ENCODE measurements around the gene NDUFV1. TPM values are rescaled to one million over a fixed set of nuclear protein-coding genes. Genes with fewer than 3 reads are reported as not detected.

NDUFV1 gene
- total RNA-seq, 6 experiments from 2014 or later: 151 to 214 (median 163) TPM

GRCh38 chr11:67564230-67564629, 42.5 kb upstream of the NDUFV1 start:
- H3K27me3 ChIP-seq: no peaks in the 10 kb centered on the region
- DNase-seq (no peak), ATAC-seq (no peak)
- no peaks in the 10 kb centered on the region for H3K9me3 ChIP-seq
- H3K36me3 ChIP-seq: no peaks in the 10 kb centered on the region
- TF ChIP-seq POLR2A (IDR thresholded peaks at IDR 0.05): no peak
- TF ChIP-seq, protein P1, sequence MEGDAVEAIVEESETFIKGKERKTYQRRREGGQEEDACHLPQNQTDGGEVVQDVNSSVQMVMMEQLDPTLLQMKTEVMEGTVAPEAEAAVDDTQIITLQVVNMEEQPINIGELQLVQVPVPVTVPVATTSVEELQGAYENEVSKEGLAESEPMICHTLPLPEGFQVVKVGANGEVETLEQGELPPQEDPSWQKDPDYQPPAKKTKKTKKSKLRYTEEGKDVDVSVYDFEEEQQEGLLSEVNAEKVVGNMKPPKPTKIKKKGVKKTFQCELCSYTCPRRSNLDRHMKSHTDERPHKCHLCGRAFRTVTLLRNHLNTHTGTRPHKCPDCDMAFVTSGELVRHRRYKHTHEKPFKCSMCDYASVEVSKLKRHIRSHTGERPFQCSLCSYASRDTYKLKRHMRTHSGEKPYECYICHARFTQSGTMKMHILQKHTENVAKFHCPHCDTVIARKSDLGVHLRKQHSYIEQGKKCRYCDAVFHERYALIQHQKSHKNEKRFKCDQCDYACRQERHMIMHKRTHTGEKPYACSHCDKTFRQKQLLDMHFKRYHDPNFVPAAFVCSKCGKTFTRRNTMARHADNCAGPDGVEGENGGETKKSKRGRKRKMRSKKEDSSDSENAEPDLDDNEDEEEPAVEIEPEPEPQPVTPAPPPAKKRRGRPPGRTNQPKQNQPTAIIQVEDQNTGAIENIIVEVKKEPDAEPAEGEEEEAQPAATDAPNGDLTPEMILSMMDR (IDR thresholded peaks at IDR 0.05): no peak
- intact Hi-C loops (cut with DNase I): no loop called here
- no peak overlapping the region for H3K4me3 ChIP-seq
- WGBS (ENCODE audit: insufficient coverage, low coverage, low lambda C conversion rate, missing lambda C conversion rate): 89% methylated on average over 4 of the region's 4 CpGs
- peaks cover 0 to 4% (median 0%) of the 10 kb centered on the region in 4 donors for H3K4me1 ChIP-seq
- H3K27ac ChIP-seq: no peak overlapping the region

DNA sequence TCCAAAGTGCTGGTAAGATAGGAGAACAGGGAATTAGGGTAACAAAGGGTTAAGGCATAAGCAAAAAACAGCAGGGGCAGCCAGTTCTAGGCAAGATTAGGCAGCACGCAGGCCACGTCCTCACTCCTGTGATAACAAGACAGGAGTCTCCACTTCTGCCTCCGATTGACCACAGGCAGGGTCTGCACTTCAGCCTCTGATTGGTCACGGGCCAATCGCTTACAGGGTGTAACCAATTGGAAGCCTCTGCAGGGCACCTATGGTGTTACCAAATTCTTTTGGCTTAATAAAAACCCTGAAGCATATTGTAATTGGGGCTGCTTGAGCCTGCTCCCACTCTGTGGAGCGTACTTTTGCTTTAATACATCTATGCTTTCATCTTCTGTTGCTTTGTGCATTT, 35.3 kb upstream of the NDUFV1 start:
- TF ChIP-seq POLR2A (IDR thresholded peaks at IDR 0.05): no peak
- TF ChIP-seq, protein P1 (IDR thresholded peaks at IDR 0.05): no peak
- ATAC-seq (no peak), DNase-seq (no peak)
- Histone ChIP-seq H3K9me3 (no peaks in the 10 kb centered on the region), H3K4me1 (no peaks in the 10 kb centered on the region), H3K27ac (no peak overlapping the region), H3K27me3 (no peaks in the 10 kb centered on the region), H3K36me3 (no peaks in the 10 kb centered on the region), H3K4me3 (no peak overlapping the region)
- 72% methylated on average over 3 of the region's 6 CpGs for WGBS (ENCODE audit: insufficient coverage, low coverage, low lambda C conversion rate, missing lambda C conversion rate)
- intact Hi-C loops (cut with DNase I): no loop called here

- H3K27ac ChIP-seq: no peak overlapping the region
- H3K36me3 ChIP-seq: no peaks in the 10 kb centered on the region
- TF ChIP-seq POLR2A (IDR thresholded peaks at IDR 0.05): no peak
- TF ChIP-seq, protein P1 (IDR thresholded peaks at IDR 0.05): no peak
- no peaks in the 10 kb centered on the region for H3K9me3 ChIP-seq
- ATAC-seq: no peak
- WGBS (ENCODE audit: insufficient coverage, low coverage, low lambda C conversion rate, missing lambda C conversion rate): 13% methylated on average over 5 of the region's 5 CpGs
- peaks cover 0 to 3% (median 0%) of the 10 kb centered on the region in 4 donors for H3K4me1 ChIP-seq
- no peak for DNase-seq
- no peaks in the 10 kb centered on the region for H3K27me3 ChIP-seq
- no peak overlapping the region for H3K4me3 ChIP-seq
- intact Hi-C loops (cut with DNase I): no loop called here
These were observed 34.4 kb upstream of the NDUFV1 start for GRCh38 chr11:67572305-67572704.

DNA sequence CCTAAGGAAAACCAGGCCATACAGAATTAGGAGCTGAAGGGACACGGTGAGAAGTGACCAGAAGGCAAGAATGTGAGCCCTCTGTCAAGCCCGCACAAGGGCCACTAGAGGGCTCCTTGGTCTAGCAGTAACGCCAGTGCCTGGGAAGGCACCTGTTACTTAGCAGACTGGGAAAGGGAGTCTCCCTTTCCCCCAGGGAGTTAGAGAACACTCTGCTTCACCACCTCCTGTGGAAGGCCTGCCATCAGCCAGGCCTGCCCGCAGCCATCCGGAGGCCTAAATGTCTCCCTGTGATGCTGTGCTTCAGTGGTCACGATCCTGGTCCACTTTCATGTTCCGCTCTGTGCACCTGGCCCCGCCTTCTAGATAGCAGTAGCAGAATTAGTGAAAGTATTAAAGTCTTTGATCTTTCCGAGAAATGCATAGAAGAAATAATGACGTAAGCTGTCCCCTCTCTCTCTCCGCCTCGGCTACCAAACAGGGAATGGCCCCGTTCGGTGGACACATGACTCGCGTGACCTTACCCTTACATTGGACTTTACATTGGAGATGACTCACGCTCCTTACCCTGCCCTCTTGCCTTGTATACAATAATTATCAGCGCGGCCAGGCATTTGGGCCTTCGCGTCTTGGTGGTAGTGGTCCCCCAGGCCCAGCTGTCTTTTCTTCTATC, 33.9 kb upstream of the NDUFV1 start:
- H3K4me1 ChIP-seq: peaks cover 0 to 7% (median 0%) of the 10 kb centered on the region in 4 donors
- 44% methylated on average over 16 of the region's 21 CpGs for WGBS (ENCODE audit: insufficient coverage, low coverage, low lambda C conversion rate, missing lambda C conversion rate)
- ATAC-seq (peak; percentile 60 to 71 (median 62)), DNase-seq (peak; percentile 63 to 70 (median 70))
- H3K27me3 ChIP-seq: no peaks in the 10 kb centered on the region
- intact Hi-C loops (cut with DNase I): no loop called here
- H3K36me3 ChIP-seq: no peaks in the 10 kb centered on the region
- TF ChIP-seq POLR2A (IDR thresholded peaks at IDR 0.05): no peak
- TF ChIP-seq, protein P1 (IDR thresholded peaks at IDR 0.05): peak; percentile 58 to 90 (median 81)
- no peak overlapping the region for H3K4me3 ChIP-seq
- no peak overlapping the region for H3K27ac ChIP-seq
- no peaks in the 10 kb centered on the region for H3K9me3 ChIP-seq

Measured in right lobe of liver (tissue), 6 donors.